H9 (cell line): ENCODE results near the gene TRIO. TPM values are rescaled to one million over a fixed set of nuclear protein-coding genes. Genes with fewer than 3 reads are reported as not detected.

Source experiments
- DNase-seq: peaks from one replicate; pipeline ENCODE4 v3.0.0-alpha.2; 2017
- H2AFZ ChIP-seq: one replicate; pipeline ENCODE4 v1.6.1; 2013; ENCODE audit warnings: mild to moderate bottlenecking, low read length, control low read depth, moderate library complexity
- H2AK5ac ChIP-seq: 2 replicates; pipeline ENCODE4 v1.6.1; 2013; ENCODE audit warnings: low read length, control low read depth, mixed read lengths; ENCODE audit not compliant: insufficient read length
- H2BK120ac ChIP-seq: one replicate; pipeline ENCODE4 v1.6.1; 2013; ENCODE audit warnings: low read depth, mild to moderate bottlenecking, low read length, control low read depth, inconsistent platforms; ENCODE audit not compliant: poor library complexity, severe bottlenecking
- H2BK12ac ChIP-seq: 2 replicates; pipeline ENCODE4 v1.6.1; 2013; ENCODE audit warnings: low read length, control low read depth, mixed read lengths, low read depth; ENCODE audit not compliant: insufficient read length
- H2BK15ac ChIP-seq: 2 replicates; pipeline ENCODE4 v1.6.1; 2013; ENCODE audit warnings: low read depth, low read length, control low read depth
- H2BK20ac ChIP-seq: one replicate; pipeline ENCODE4 v1.6.1; 2013; ENCODE audit warnings: low read depth, mild to moderate bottlenecking, low read length, control low read depth, inconsistent platforms; ENCODE audit not compliant: poor library complexity, severe bottlenecking
- H2BK5ac ChIP-seq: 2 replicates; pipeline ENCODE4 v1.6.1; 2013; ENCODE audit warnings: low read length, control low read depth, mixed read lengths; ENCODE audit not compliant: insufficient read length
- H3K14ac ChIP-seq: 2 replicates; pipeline ENCODE4 v1.6.1; 2013; ENCODE audit warnings: low read length, control low read depth; ENCODE audit not compliant: insufficient read depth
- H3K18ac ChIP-seq: 2 replicates; pipeline ENCODE4 v1.6.1; 2013; ENCODE audit warnings: low read depth, mild to moderate bottlenecking, mixed read lengths, low read length, control low read depth; ENCODE audit not compliant: insufficient read length
- H3K23ac ChIP-seq: 2 replicates; pipeline ENCODE4 v1.6.1; 2013; ENCODE audit warnings: low read length, control low read depth, mixed read lengths, low read depth; ENCODE audit not compliant: insufficient read length
- H3K23me2 ChIP-seq: 2 replicates; pipeline ENCODE4 v1.6.1; 2013; ENCODE audit warnings: low read depth, mild to moderate bottlenecking, mixed read lengths, low read length, control low read depth; ENCODE audit not compliant: insufficient read length, poor library complexity, severe bottlenecking
- H3K27ac ChIP-seq: 2 replicates; pipeline ENCODE4 v1.5.1; 2013; ENCODE audit warnings: low read length, control low read depth, mixed read lengths, low read depth; ENCODE audit not compliant: insufficient read length
- H3K27me3 ChIP-seq: 2 replicates; pipeline ENCODE4 v1.6.1; 2013; ENCODE audit warnings: low read length, control low read depth, inconsistent platforms; ENCODE audit not compliant: insufficient read depth
- H3K4ac ChIP-seq: 2 replicates; pipeline ENCODE4 v1.6.1; 2013; ENCODE audit warnings: low read depth, mild to moderate bottlenecking, control low read depth, inconsistent platforms, low read length, moderate library complexity
- H3K4me1 ChIP-seq: 2 replicates; pipeline ENCODE4 v1.6.1; 2013; ENCODE audit warnings: low read length, control low read depth, inconsistent platforms; ENCODE audit not compliant: insufficient read depth
- H3K4me2 ChIP-seq: 2 replicates; pipeline ENCODE4 v1.6.1; 2013; ENCODE audit warnings: low read length, control low read depth, mixed read lengths; ENCODE audit not compliant: insufficient read length, insufficient read depth
- H3K56ac ChIP-seq: 2 replicates; pipeline ENCODE4 v1.6.1; 2013; ENCODE audit warnings: low read depth, mild to moderate bottlenecking, mixed read lengths, low read length, control low read depth; ENCODE audit not compliant: insufficient read length
- H3K79me1 ChIP-seq: 2 replicates; pipeline ENCODE4 v1.6.1; 2013; ENCODE audit warnings: low read depth, mild to moderate bottlenecking, moderate library complexity, low read length, control low read depth, inconsistent platforms; ENCODE audit not compliant: insufficient read depth, poor library complexity, severe bottlenecking
- H3K79me2 ChIP-seq: 2 replicates; pipeline ENCODE4 v1.6.1; 2013; ENCODE audit warnings: low read length, control low read depth, inconsistent platforms; ENCODE audit not compliant: insufficient read depth
- H3K9ac ChIP-seq: 2 replicates; pipeline ENCODE4 v1.6.1; 2013; ENCODE audit warnings: low read length, control low read depth, mixed read lengths; ENCODE audit not compliant: insufficient read length; ENCODE audit errors: extremely low read depth
- H3K9me3 ChIP-seq: one replicate; pipeline ENCODE4 v1.6.1; 2013; ENCODE audit warnings: low read depth, low read length, inconsistent platforms; ENCODE audit not compliant: control insufficient read depth
- H3T11ph ChIP-seq: one replicate; pipeline ENCODE4 v1.6.1; 2013; ENCODE audit warnings: mild to moderate bottlenecking, low read length, control low read depth, inconsistent platforms
- H4K20me1 ChIP-seq: one replicate; pipeline ENCODE4 v1.6.1; 2013; ENCODE audit not compliant: control insufficient read depth, insufficient read length, insufficient read depth
- H4K5ac ChIP-seq: 2 replicates; pipeline ENCODE4 v1.6.1; 2013; ENCODE audit warnings: low read depth, mild to moderate bottlenecking, mixed read lengths, low read length, control low read depth; ENCODE audit not compliant: insufficient read length
- H4K8ac ChIP-seq: replicated peaks from 2 replicates; pipeline ENCODE4 v1.6.1; 2013; ENCODE audit warnings: low read length, control low read depth, mixed read lengths, low read depth; ENCODE audit not compliant: insufficient read length
- H4K91ac ChIP-seq: 2 replicates; pipeline ENCODE4 v1.6.1; 2013; ENCODE audit warnings: low read depth, mild to moderate bottlenecking, moderate library complexity, mixed read lengths, low read length, control low read depth; ENCODE audit not compliant: insufficient read length
- H3K27ac Mint-ChIP-seq, 3 experiments: 2 replicates in 2 of 3; 3 replicates in 1 of 3; pipeline ENCODE4 v1.8.0; 2020 to 2021; ENCODE audit warnings: mixed read lengths in 3 of 3, mild to moderate bottlenecking in 1 of 3, moderate library complexity in 1 of 3
- H3K27me3 Mint-ChIP-seq: 2 replicates; pipeline ENCODE4 v1.8.0; 2021; ENCODE audit warnings: low read depth, mild to moderate bottlenecking, moderate library complexity, mixed read lengths
- H3K36me3 Mint-ChIP-seq, 3 experiments: 2 replicates in 2 of 3; 3 replicates in 1 of 3; pipeline ENCODE4 v1.8.0; 2020 to 2021; ENCODE audit warnings: low read depth in 3 of 3, mixed read lengths in 3 of 3; ENCODE audit not compliant: insufficient read depth in 1 of 3
- H3K4me1 Mint-ChIP-seq, 2 experiments: 2 replicates each; pipeline ENCODE4 v1.8.0; 2020; ENCODE audit warnings: mixed read lengths in 2 of 2
- H3K4me3 Mint-ChIP-seq, 2 experiments: 2 replicates in 1 of 2; 3 replicates in 1 of 2; pipeline ENCODE4 v1.8.0; 2020 to 2021; ENCODE audit warnings: mild to moderate bottlenecking in 2 of 2, mixed read lengths in 2 of 2, moderate library complexity in 1 of 2
- H3K9me3 Mint-ChIP-seq, 2 experiments: 2 replicates in 1 of 2; 3 replicates in 1 of 2; pipeline ENCODE4 v1.8.0; 2020; ENCODE audit warnings: mild to moderate bottlenecking in 2 of 2, mixed read lengths in 2 of 2, moderate library complexity in 1 of 2
- WGBS: extraction: QIAGEN DNeasy Blood & Tissue Kit; methylation state at CpG from one replicate; pipeline ENCODE4 v1.1.7; 2013; ENCODE audit warnings: missing lambda C conversion rate, low lambda C conversion rate, mixed read lengths; ENCODE audit not compliant: insufficient read length; ENCODE audit errors: extremely low coverage; 5-methylcytosine and 5-hydroxymethylcytosine counted together
- total RNA-seq: library from RNA; stranded (reverse); gene quantifications from 2 replicates; pipeline ENCODE4 v1.2.1, GENCODE V29; 2021
- TF ChIP-seq, protein P1 (sequence below): fragments of 200-600 bp; sonication (generic); conservative IDR thresholded peaks from 3 replicates; pipeline ENCODE4 v1.8.0; 2021; ENCODE audit warnings: antibody characterized with exemption, mild to moderate bottlenecking

Gene TRIO
- total RNA-seq, 1 experiment from 2014 or later = 87.8 TPM

DNA sequence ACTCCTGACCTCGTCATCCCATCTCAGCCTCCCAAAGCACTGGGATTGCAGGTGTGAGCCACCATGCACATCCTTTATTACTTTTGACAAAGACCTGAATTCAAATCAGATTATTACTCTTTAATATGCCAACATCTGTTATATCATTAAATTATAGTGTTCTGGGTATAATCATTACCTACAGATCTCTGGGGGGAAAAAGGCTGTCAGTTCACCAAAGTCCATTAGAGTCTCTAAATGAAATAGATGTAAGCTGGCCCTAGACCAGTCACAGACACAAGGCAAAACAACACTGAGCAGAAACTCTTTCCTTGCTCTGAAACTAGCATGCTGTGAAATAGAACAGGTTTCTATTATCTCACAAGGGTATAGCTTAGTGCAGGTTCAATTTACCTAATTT, 21.6 kb upstream of the TRIO start:
- TF ChIP-seq, protein P1, sequence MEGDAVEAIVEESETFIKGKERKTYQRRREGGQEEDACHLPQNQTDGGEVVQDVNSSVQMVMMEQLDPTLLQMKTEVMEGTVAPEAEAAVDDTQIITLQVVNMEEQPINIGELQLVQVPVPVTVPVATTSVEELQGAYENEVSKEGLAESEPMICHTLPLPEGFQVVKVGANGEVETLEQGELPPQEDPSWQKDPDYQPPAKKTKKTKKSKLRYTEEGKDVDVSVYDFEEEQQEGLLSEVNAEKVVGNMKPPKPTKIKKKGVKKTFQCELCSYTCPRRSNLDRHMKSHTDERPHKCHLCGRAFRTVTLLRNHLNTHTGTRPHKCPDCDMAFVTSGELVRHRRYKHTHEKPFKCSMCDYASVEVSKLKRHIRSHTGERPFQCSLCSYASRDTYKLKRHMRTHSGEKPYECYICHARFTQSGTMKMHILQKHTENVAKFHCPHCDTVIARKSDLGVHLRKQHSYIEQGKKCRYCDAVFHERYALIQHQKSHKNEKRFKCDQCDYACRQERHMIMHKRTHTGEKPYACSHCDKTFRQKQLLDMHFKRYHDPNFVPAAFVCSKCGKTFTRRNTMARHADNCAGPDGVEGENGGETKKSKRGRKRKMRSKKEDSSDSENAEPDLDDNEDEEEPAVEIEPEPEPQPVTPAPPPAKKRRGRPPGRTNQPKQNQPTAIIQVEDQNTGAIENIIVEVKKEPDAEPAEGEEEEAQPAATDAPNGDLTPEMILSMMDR = no peak
- Histone ChIP-seq H3K9ac (no peak overlapping the region), H4K5ac (no peak overlapping the region), H4K8ac (no peak overlapping the region), H3K9me3 (no peaks in the 10 kb centered on the region), H4K20me1 (no peaks in the 10 kb centered on the region), H3K4me2 (no peak overlapping the region), H3K4ac (no peak overlapping the region), H2BK15ac (no peak overlapping the region), H4K91ac (no peak overlapping the region), H3K4me1 (no peaks in the 10 kb centered on the region; the same call in 1 of the 2 replicates), H3K14ac (no peak overlapping the region), H2AK5ac (no peak overlapping the region), H3K23me2 (no peaks in the 10 kb centered on the region), H2BK5ac (no peak overlapping the region), H2BK120ac (no peak overlapping the region), H3K27me3 (no peaks in the 10 kb centered on the region; the same call in 1 of the 2 replicates), H3T11ph (no peak overlapping the region), H3K18ac (no peak overlapping the region), H2BK12ac (no peak overlapping the region), H3K56ac (no peak overlapping the region), H3K79me1 (no peaks in the 10 kb centered on the region), H2BK20ac (no peak overlapping the region), H3K79me2 (no peaks in the 10 kb centered on the region), H3K27ac (no peak overlapping the region), H2AFZ (no peak overlapping the region), H3K23ac (no peak overlapping the region)
- H3K27me3 Mint-ChIP-seq = peaks cover 9% of the 10 kb centered on the region
- no peaks in the 10 kb centered on the region for H3K36me3 Mint-ChIP-seq
- H3K9me3 Mint-ChIP-seq = no peaks in the 10 kb centered on the region
- WGBS = no CpG with 5 or more reads among the region's 1 CpG
- H3K4me3 Mint-ChIP-seq = no peak overlapping the region
- peaks cover 13 to 14% of the 10 kb centered on the region in 2 experiments for H3K4me1 Mint-ChIP-seq
- DNase-seq = no peak
- H3K27ac Mint-ChIP-seq = no peak overlapping the region
